H1 (cell line): Measurements from ENCODE around the gene MORN2. TPM values are rescaled to one million over a fixed set of nuclear protein-coding genes. Genes with fewer than 3 reads are reported as not detected.

Source experiments
- CTCF ChIA-PET: fragments of 300-600 bp; sonication (Branson Sonifier 250); formaldehyde crosslinking; loops from one replicate; lab custom pipeline; 2021; ENCODE audit not compliant: partially characterized antibody; lab: Charles Lee
- POLR2A ChIA-PET: fragments of 300-600 bp; sonication (Branson Sonifier 250); formaldehyde crosslinking; loops from one replicate; lab custom pipeline; 2021; ENCODE audit warnings: inconsistent platforms; ENCODE audit not compliant: partially characterized antibody; lab: Charles Lee
- DNase-seq, 2 experiments: peaks; one replicate each; pipeline versions ENCODE4 v3.0.0 to v3.0.0-alpha.2; 2010 to 2022; ENCODE audit warnings: low spot score in 2 of 2, low read depth in 1 of 2, mixed read lengths in 1 of 2
- FAIRE-seq: peaks from 2 replicates; lab custom pipeline; 2011; peaks lifted over from hg19 to GRCh38; lab: Jason Lieb, UNC
- H2AFZ ChIP-seq: 2 replicates; pipeline ENCODE4 v1.8.1; 2012; ENCODE audit warnings: low read length, inconsistent platforms
- H2AK5ac ChIP-seq: 2 replicates; pipeline ENCODE4 v1.6.1; 2013; ENCODE audit warnings: low read depth, low read length
- H2BK120ac ChIP-seq: replicated peaks from 2 replicates; pipeline ENCODE3; 2013; ENCODE audit warnings: low read depth, low read length, inconsistent platforms
- H2BK12ac ChIP-seq: 2 replicates; pipeline ENCODE4 v1.6.1; 2013; ENCODE audit warnings: low read depth, low read length
- H2BK15ac ChIP-seq: 2 replicates; pipeline ENCODE4 v1.6.1; 2013; ENCODE audit warnings: low read length
- H2BK20ac ChIP-seq: 2 replicates; pipeline ENCODE4 v1.6.1; 2013; ENCODE audit warnings: low read length
- H2BK5ac ChIP-seq: 2 replicates; pipeline ENCODE4 v1.6.1; 2013; ENCODE audit warnings: low read depth, low read length
- H3K14ac ChIP-seq: 2 replicates; pipeline ENCODE4 v1.6.1; 2013; ENCODE audit warnings: inconsistent platforms; ENCODE audit not compliant: insufficient read length
- H3K18ac ChIP-seq: 2 replicates; pipeline ENCODE4 v1.6.1; 2013; ENCODE audit warnings: low read length; ENCODE audit errors: extremely low read depth
- H3K23ac ChIP-seq: 2 replicates; pipeline ENCODE4 v1.6.1; 2013; ENCODE audit warnings: inconsistent platforms; ENCODE audit not compliant: insufficient read length
- H3K23me2 ChIP-seq: 2 replicates; pipeline ENCODE4 v1.6.1; 2013; ENCODE audit warnings: low read depth, low read length
- H3K27ac ChIP-seq: 2 replicates; pipeline ENCODE4 v1.6.1; 2011; ENCODE audit warnings: low read depth, low read length, inconsistent platforms
- H3K27me3 ChIP-seq, 4 experiments: replicated peaks in 1 of 4; 1 replicate in 1 of 4; 2 replicates in 3 of 4; pipeline versions ENCODE4 v1.6.1 to v1.8.1; 2011 to 2013; ENCODE audit warnings: low read length in 3 of 4, mild to moderate bottlenecking in 3 of 4, inconsistent platforms in 2 of 4, mixed read lengths in 2 of 4, moderate library complexity in 1 of 4; ENCODE audit not compliant: control insufficient read depth in 3 of 4, insufficient read depth in 3 of 4; ENCODE audit errors: extremely low read depth in 1 of 4
- H3K36me3 ChIP-seq, 4 experiments: 2 replicates each; pipeline versions ENCODE4 v1.6.1 to v1.8.1; 2011 to 2013; ENCODE audit warnings: mild to moderate bottlenecking in 4 of 4, low read length in 3 of 4, moderate library complexity in 2 of 4, control low read depth in 1 of 4, inconsistent platforms in 1 of 4; ENCODE audit not compliant: insufficient read depth in 4 of 4, control insufficient read depth in 2 of 4
- H3K4ac ChIP-seq: replicated peaks from 2 replicates; pipeline ENCODE3; 2013; ENCODE audit warnings: low read length, low read depth, mixed read lengths, inconsistent platforms; ENCODE audit not compliant: insufficient read length
- H3K4me1 ChIP-seq, 4 experiments: replicated peaks in 1 of 4; 1 replicate in 1 of 4; 2 replicates in 3 of 4; pipeline versions ENCODE4 v1.6.1 to v1.8.1; 2011 to 2013; ENCODE audit warnings: low read length in 3 of 4, inconsistent platforms in 2 of 4, mixed read lengths in 1 of 4; ENCODE audit not compliant: insufficient read depth in 4 of 4, control insufficient read depth in 3 of 4
- H3K4me2 ChIP-seq, 2 experiments: 2 replicates each; pipeline versions ENCODE4 v1.6.1 to v1.8.1; 2011 to 2013; ENCODE audit warnings: low read depth in 2 of 2, low read length in 2 of 2, control low read depth in 1 of 2, inconsistent platforms in 1 of 2, mild to moderate bottlenecking in 1 of 2; ENCODE audit not compliant: insufficient read depth in 1 of 2
- H3K4me3 ChIP-seq, 4 experiments: fragments of 200-600, 300-600 bp in 1 of 4; sonication (generic), shearing (Covaris generic), sonication (Bioruptor Twin) in 1 of 4; 2 replicates each; pipeline versions ENCODE4 v1.5.1 to v1.8.1; 2011 to 2016; ENCODE audit warnings: low read length in 4 of 4, low read depth in 3 of 4, control low read depth in 2 of 4, inconsistent platforms in 2 of 4, mild to moderate bottlenecking in 2 of 4, mixed read lengths in 1 of 4, moderate library complexity in 1 of 4; ENCODE audit not compliant: insufficient read depth in 2 of 4; ENCODE audit errors: extremely low read depth in 1 of 4
- H3K56ac ChIP-seq: replicated peaks from 2 replicates; pipeline ENCODE3; 2013; ENCODE audit warnings: low read depth, mild to moderate bottlenecking, mixed read lengths, low read length, inconsistent platforms; ENCODE audit not compliant: insufficient read length
- H3K79me1 ChIP-seq: 2 replicates; pipeline ENCODE4 v1.6.1; 2013; ENCODE audit warnings: low read depth, low read length, control low read depth
- H3K79me2 ChIP-seq, 2 experiments: 2 replicates each; pipeline versions ENCODE4 v1.6.1 to v1.8.1; 2012 to 2013; ENCODE audit warnings: low read length in 2 of 2, mild to moderate bottlenecking in 2 of 2, inconsistent platforms in 1 of 2; ENCODE audit not compliant: insufficient read depth in 2 of 2, control insufficient read depth in 1 of 2
- H3K9ac ChIP-seq, 4 experiments: replicated peaks in 1 of 4; 1 replicate in 1 of 4; 2 replicates in 3 of 4; pipeline versions ENCODE4 v1.6.1 to v1.8.1; 2011 to 2013; ENCODE audit warnings: low read depth in 3 of 4, low read length in 3 of 4, control low read depth in 2 of 4, mild to moderate bottlenecking in 2 of 4, moderate library complexity in 2 of 4, inconsistent platforms in 1 of 4; ENCODE audit errors: extremely low read depth in 1 of 4
- H3K9me3 ChIP-seq, 2 experiments: 2 replicates each; pipeline versions ENCODE4 v1.6.1 to v1.8.1; 2012 to 2013; ENCODE audit warnings: mild to moderate bottlenecking in 2 of 2, moderate library complexity in 2 of 2, control low read depth in 1 of 2, inconsistent platforms in 1 of 2, low read depth in 1 of 2, low read length in 1 of 2, mixed read lengths in 1 of 2; ENCODE audit not compliant: insufficient read depth in 2 of 2
- H4K20me1 ChIP-seq, 2 experiments: replicated peaks in 1 of 2; 2 replicates each; pipeline versions ENCODE3 to v1.8.1; 2011 to 2013; ENCODE audit warnings: inconsistent platforms in 2 of 2, low read length in 2 of 2, mild to moderate bottlenecking in 1 of 2; ENCODE audit not compliant: insufficient read depth in 2 of 2, control insufficient read depth in 1 of 2
- H4K5ac ChIP-seq: 2 replicates; pipeline ENCODE4 v1.6.1; 2013; ENCODE audit warnings: low read length, low read depth, mixed read lengths, inconsistent platforms; ENCODE audit not compliant: insufficient read length
- H4K8ac ChIP-seq: 2 replicates; pipeline ENCODE4 v1.8.0; 2013; ENCODE audit warnings: mild to moderate bottlenecking, moderate library complexity, low read length, inconsistent platforms; ENCODE audit not compliant: insufficient read depth; ENCODE audit errors: extremely low read depth
- H4K91ac ChIP-seq: replicated peaks from 2 replicates; pipeline ENCODE3; 2013; ENCODE audit warnings: low read length, mixed read lengths, inconsistent platforms; ENCODE audit not compliant: insufficient read length
- POU5F1 ChIP-seq: IDR thresholded peaks from 2 replicates; pipeline ENCODE4 v1.6.1; 2011; ENCODE audit warnings: low read depth, mild to moderate bottlenecking, low read length, moderate library complexity
- polyA plus RNA-seq, 7 experiments: library from polyadenylated mRNA; depleted of rRNA in 3 of 7; stranded (reverse) in 5 of 7; unstranded in 2 of 7; fragments of >200 nt in 5 of 7; fragments of 200-250 nt in 2 of 7; gene quantifications; 1 replicate in 5 of 7; 2 replicates in 1 of 7; 4 replicates in 1 of 7; pipeline versions ENCODE4 v1.2.1 to v1.2.3, GENCODE V29; 2011 to 2013; ENCODE audit warnings: missing spikeins in 2 of 7, mixed read lengths in 2 of 7
- total RNA-seq: library from RNA; stranded (reverse); fragmentation: NEBNext Ultra II Directional; extraction: Animal tissue kit (Norgen Biotek cat#: 25700); gene quantifications from 2 replicates; pipeline ENCODE4 v1.2.1, GENCODE V29; 2021

Gene MORN2
- total and polyA plus RNA-seq, 2 of the 8 experiments (the other 6 are each of a cell fraction or from before 2014, with no cell fraction given): 7.2 to 11.3 TPM

- no peak overlapping the region for H3K4me3 ChIP-seq
- H3K23me2 ChIP-seq: no peaks in the 10 kb centered on the region; the same call in 1 of the 2 replicates
- no peak overlapping the region for H3K9ac ChIP-seq
- no peak overlapping the region for H2AK5ac ChIP-seq
- H3K14ac ChIP-seq: no peak overlapping the region
- H3K4me2 ChIP-seq: no peak overlapping the region
- POLR2A ChIA-PET: no interaction called here
- no peak overlapping the region for H4K8ac ChIP-seq
- no peak overlapping the region for H4K91ac ChIP-seq
- no peaks in the 10 kb centered on the region for H3K9me3 ChIP-seq
- no peak overlapping the region for H2BK120ac ChIP-seq
- H2AFZ ChIP-seq: no peak overlapping the region
- H3K56ac ChIP-seq: no peak overlapping the region
- no peak for TF ChIP-seq POU5F1
- TF ChIP-seq, all 59 proteins: peak for 0
- Histone ChIP-seq H3K4ac (no peak overlapping the region), H3K27ac (no peak overlapping the region), H3K4me1 (no peaks in the 10 kb centered on the region), H3K79me2 (no peaks in the 10 kb centered on the region), H3K18ac (no peak overlapping the region), H2BK20ac (no peak overlapping the region), H2BK12ac (no peak overlapping the region), H3K23ac (no peak overlapping the region), H3K27me3 (no peaks in the 10 kb centered on the region), H4K5ac (no peak overlapping the region), H3K79me1 (no peaks in the 10 kb centered on the region), H2BK15ac (no peak overlapping the region), H3K36me3 (no peaks in the 10 kb centered on the region), H4K20me1 (no peaks in the 10 kb centered on the region), H2BK5ac (no peak overlapping the region)
- CTCF ChIA-PET: interaction anchor here (0.6 to 1.0 kb wide), 2 partner anchors 12 to 15 kb away, joined by 3 read pairs; no protein-coding TSS in a partner anchor
- no peak for FAIRE-seq
- no peak for DNase-seq
Measured at GRCh38 chr2:38892819-38893218, 17.0 kb downstream of the MORN2 start.
